NCI-H2196 (cell line): ENCODE measurements around the gene KIAA0753.

Experiments
- DNase-seq: peaks from one replicate; lab custom pipeline; 2025; ENCODE audit not compliant: unreplicated experiment; lab: John Stamatoyannopoulos, UW

Gene KIAA0753

DNA sequence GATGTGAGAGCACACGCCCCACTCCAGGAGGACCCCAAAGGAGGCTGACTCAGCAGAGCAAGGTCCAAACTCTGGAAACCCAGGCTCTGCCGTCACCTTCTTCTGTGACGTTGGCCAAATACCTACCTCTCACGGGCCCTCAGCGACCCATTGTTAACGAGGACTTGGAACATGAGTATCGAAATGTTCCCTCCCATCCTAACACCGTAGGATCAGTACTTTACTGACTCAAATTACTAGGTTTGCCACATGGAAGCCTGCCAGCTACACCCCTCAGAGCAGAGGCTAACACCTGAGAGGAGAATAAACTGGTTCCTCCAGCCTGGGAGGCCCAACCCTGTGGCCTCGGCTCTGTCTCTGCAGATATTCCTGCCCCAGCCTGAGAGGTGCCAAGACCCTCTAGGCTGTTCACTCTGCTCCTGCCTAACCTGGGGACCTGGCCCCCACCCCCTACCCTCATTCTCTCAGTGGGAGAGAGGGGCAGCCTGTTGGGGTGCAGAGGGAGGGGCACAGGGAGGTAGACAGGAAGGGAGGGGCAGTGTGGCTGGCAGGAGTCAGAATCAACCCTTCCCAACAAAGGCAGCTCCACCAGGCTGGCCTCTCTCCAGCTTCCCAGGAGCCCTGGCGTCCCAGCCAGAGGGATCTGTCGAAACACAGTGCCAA, 88.5 kb downstream of the KIAA0753 start:
- peak; percentile 48 for DNase-seq

DNA sequence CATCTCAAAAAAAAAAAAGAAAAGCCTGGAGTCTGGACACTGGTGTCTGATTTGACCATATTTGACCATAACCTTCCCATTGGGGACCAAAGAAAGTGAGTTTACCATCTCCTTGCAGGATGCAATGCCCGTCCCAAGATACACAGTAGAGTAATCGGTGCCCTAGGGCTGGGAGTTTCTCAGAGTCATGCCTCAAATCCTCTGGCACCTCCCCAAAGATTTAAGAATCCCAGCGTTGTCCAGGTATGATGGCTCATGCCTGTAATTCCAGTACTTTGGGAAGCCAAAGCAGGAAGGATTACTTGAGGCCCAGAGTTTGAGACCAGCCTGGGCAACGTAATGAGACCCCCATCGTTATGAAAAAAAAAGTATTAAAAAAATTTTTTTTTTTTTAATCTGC, 89.2 kb downstream of the KIAA0753 start:
- no peak for DNase-seq

DNA sequence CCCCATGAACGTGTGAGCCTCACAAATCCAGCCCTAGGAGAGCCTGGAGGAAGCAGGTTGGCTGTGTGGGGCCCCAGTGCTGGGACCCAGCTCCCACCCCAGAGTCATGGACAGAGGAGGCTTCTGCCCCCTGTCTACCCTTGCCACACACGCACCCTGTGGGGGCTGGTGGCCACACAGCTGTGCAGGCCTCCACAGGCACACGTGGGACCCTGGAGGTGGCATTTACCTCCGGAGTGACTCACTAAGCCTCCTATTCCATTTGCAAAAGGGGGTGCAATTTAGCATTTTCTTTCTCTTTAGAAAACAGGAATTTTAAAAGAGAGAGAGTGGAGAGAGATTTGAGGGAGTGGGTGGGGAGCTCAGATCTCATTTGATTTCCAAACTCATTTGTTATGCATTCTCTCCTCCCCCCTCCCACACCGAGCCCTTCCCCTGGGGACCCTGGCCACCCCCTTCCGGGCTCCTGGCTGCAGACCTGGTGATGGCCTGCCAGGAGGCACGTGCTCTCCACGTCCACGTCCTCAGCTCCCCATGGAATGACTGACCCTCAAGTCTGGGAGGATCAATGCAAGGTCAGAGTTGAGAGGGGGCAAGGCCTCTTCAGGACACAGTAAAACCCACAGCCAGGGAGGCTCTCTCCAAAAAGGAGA, 91.0 kb downstream of the KIAA0753 start:
- no peak for DNase-seq

DNA sequence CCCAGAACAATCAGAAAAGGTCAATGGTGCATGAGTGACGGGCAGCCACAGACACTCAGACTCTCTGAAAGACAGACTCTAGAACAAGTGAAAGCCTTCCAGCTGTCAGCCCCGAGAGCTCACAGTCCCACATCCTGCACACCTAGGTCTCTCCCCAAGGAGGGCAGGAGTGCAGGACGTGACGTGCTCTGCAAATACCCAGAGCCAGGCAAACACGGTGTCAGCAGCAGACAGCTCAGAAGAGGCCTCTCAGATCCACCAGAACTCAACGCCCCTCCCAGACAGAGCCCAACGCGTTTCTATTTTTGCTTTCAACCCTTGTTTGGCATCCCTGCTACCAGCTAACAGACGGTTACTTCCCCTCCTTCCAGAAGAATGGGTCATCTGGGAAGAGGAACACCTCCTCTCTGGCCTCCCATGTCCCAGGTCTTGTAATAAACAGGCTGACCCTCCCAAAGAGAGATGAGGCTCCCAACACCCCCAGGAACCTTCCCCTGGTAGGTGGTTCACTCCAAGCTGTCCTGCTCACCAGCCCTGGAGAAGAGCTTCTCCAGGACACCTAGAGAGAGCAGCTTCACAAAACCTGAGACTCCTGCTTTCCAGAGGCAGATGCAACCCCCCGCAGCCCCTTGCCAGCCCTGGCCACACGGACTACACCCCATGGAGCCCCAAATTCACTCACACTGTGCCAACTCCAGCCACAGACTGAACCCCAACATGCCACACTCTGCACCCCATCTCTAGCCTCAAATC, 91.8 kb downstream of the KIAA0753 start:
- DNase-seq: no peak

DNA sequence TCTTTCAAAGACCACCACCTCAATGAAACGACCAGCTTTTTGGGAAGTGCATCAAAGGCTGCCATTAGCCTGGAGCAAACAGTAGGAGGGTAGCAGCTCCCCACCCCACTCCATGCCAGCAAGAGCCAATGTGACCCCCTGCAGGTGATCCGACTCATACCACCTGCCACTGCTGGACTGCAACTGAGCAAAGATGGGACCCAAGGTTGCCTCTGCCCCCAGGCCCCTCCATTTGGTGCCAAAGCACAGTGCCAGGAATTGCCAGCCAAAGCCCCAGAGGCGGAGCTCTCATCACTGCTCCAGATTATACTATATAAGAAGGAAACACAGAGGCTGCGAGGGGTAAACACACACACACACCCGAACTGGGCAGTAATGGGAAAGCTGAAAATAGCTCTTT, 92.5 kb downstream of the KIAA0753 start:
- DNase-seq: no peak

DNA sequence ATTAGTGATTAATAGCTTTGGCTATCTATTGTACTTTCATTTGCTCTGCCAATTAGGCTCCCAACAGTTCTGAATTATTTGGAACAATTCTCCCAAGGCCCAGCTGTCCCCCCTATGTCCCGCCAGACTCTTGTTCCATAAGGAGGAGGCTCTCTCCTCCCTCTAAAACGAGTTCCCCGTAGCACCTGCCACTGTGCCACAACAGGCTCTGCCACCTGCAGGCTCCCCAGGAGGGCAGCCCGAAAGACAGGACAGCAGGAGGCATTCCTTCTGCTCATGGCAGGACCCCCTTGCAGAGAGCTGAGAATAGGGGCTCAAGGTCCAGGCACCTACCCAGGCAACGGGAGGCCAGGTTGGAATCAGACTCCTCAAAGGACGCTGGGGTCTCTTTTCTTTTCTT, 93.2 kb downstream of the KIAA0753 start:
- DNase-seq: no peak

DNA sequence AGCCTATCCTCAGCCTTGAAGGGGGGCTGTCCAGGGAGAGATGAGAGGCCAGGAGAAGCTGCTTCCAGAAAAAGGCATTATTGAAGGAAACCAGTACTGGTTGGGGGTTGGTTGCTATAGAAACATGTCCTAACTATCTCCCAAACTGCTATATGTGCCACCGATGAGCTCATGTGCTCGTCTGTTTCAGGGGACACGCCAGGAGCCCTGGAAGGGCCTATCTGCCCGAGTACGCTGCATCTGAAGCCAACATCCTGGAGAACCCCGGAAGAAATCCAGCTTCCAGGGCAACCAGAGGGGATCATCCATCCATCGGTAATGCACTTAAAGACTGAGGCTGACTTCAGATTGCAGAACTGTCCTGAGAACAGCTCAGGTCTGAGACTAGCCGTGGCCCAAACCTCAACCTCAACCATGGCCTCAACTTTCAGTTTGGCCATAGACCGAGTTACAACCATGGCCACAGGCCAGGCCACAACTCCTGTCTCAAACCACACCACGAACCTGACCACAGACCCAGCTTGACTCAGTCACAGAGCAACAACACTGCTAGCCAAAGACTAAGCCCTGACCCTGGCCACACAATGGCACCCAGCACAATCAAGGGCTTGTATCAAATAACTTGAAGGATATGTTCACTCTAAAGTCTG, 94.3 kb downstream of the KIAA0753 start:
- no peak for DNase-seq

DNA sequence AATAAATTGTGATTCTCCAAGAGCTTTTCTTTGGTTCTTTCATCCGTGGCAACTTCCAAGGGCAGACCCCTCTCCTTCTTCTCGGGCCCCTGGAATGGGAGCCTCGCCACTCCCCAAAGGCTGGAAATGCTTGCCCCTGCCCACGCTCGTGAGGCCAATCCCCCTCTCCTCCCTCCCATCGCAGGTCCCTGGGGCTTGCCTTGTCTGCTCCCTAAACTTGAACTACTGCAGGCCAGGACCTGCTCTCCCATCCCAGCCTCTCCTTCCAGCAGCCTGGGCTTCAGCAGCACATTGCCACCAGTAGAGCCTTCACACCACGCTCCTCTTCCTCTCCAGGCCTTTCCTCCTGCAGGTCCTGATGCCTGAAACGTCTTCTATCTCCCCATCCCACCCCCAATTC, 95.2 kb downstream of the KIAA0753 start:
- DNase-seq: no peak

DNA sequence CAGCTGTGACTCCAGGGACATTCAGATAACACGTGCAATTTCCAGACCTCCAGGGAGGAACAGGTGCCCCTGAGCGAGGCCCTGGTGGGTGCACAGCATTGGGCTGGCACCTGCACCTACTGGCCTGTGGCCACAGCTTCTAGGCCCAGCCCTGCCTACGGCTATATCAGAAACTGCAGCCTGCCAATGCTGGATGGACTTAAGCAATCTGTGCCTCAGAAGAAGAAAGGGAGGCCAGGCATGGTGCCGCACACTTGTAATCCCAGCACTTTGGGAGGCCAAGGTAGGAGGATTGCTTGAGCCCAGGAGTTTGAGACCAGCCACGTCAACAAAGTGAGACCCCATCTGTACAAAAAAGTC, 96.5 kb downstream of the KIAA0753 start:
- DNase-seq: no peak

DNA sequence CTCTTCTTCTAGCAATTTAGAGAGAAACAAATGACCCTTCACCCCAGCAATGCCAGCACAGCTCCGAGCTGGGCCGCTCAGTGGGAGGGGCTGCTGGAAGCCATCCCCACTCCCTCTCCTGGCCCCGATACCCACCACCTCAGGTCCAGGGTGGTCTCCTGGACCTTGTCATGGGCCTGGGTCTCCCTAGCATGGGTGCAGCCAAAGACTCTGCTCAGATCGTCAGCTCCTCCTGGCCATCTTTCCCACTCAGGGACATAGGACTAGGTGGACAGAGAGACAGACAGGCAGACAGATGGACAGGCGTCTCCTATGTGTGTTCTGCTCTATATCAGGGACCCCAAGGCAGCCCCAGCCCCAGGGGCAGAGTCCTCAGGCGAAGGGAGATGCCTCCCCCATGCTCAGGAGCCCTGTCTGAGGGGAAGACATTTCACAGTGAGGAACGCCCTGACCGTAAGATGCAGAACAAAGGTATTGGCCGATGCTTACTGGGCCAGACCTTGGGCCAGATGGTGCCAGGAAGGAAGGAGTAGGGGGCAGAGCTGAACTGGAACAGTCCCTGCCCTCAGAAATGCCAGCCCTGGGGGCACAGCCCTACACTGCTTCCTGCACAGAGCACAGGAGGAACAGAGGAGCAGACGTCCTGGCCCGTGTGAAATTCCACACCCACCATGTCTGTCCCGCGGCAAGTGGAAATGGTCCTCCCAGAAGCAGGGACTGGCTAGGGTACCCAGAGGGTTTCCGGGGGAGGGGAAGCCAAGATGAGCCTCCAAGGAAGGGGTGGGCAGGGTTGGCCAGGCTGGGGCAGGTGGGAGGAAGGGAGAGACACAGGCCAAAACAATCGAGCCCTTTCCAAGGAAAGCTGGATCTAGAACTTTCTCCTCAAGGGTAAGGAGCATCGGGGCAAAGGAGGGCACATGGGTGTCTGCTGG, 97.2 kb downstream of the KIAA0753 start:
- no peak for DNase-seq

DNA sequence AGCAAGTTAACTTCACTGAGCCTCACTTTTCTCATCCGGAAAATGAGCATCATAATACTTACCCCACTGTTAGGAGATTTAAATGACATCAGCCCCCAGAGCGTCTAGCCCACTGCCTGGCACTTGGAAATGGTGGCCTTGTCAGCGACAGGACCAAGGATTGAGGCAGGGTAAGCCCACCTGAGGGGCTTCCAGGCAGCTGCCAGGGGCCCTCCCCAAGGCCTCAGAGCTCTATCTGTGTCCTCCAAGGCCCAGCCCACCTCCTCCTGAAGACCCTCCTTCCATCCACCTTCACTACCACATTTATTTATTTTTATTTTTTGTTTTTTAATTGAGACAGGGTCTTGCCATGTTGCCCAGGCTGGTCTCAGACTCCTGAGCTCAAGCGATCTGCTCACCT, 97.9 kb downstream of the KIAA0753 start:
- no peak for DNase-seq

DNA sequence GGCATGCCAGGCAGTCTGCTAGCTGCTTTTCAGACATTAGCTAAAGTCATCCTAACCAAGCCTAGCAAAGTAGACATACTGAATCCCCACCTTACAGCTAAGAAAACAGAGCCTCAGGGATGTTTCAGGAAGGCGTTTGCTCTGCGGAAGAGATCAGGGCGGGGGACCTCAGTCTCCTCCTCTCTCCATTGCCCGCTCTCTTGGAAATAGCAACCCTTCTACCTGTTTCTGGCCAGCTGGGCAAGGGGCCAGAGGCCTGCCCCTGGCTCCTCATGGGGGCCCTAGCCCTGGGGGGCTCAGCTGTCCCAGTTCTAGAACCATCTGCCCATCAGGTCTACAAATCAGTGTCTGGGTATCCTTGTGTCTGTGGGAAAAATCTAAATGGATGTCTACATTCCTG, 98.6 kb downstream of the KIAA0753 start:
- no peak for DNase-seq

DNA sequence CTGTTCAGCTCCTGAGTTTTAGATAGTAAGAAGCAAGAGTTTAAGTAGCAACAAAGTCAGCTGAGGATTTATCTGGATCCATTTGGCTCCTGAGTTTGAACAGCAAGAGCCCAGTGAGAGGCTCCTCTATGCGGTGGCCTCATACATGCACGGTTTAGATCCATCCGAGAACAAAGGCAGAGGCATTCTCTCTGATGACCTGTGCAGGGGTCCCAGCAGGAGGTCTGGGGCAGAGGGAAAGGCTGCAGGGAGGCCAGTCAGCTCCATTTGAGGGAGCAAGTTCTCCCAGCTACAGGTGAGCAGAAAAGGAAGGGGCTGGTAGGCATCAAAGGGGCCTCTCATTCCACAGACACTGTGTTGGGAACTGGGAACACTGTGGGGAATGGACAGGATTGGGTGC, 100.6 kb downstream of the KIAA0753 start:
- DNase-seq: no peak

DNA sequence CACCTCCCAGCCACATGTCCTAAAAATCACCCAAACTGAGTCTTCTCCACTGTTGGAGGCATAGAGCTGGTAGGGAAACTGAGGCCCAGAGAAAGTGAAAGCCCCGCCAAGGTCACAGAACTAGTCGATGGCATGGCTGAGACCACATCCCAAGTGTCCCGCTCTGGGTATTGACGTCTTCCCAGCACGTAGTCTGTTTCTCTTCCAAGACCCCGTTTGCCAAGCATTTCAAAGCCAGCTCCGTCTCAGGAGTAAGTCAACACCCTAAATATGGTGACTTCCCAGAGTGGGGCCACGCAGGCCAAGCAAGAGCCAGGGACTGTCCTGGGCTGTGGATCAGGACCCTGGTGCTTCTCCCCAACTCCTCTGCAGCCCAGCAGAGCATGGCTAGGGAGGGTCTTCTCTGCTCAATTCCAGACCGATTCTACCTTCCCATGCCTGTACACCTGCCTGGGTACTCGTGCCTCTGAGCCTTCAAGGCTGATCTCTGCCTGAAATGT, 103.9 kb downstream of the KIAA0753 start:
- no peak for DNase-seq

DNA sequence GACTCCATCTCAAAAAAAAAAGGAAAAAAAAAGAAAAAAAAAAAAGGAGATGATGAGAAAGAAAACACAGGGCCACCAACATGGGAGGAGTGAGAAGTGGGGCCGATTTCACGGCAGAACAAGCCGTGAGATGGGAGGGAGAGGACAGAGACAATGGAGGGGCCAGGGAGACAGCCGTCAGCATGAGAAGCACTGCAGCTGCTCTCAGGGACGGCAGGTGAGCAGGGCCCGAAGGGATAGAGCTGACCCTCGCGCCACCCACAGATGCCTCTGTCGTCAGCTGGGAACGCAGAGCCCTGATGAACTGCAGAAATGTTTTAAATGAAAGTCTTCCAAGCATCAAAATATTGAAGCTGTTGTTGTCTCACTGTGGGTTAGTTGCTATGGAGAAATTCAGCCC, 104.5 kb downstream of the KIAA0753 start:
- DNase-seq: no peak

DNA sequence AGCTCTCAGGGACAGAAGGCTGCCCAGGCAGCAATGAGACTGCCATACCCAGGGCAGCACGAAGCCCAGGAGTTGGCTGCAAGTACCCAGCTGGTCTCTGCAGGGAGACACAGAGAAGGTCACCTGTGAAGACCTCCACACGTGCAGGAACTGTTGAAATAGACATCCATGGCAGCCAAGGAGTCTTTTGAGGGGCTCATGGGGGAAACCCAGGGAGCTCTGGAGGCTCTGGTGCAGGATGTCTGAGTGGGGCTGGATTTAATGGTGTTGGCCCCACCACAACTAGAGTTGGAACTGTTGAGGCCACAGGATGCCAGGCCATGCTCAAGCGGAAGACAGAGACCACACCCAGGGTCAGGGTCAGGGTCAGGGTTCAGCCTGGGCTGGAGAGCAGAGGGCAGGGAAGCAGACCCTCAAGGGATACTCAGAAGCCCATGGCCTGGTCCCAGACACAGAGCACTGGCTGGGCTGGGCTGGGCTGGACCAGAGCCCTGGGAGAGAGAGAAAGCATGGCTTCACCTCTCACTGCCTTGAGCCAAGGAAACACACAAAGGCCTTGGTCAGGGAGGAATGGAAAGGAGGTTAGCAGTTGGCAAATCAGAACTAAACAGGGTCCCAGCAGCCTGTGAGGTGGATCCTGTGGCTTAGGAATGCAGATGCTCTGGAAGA, 105.5 kb downstream of the KIAA0753 start:
- DNase-seq: no peak

DNA sequence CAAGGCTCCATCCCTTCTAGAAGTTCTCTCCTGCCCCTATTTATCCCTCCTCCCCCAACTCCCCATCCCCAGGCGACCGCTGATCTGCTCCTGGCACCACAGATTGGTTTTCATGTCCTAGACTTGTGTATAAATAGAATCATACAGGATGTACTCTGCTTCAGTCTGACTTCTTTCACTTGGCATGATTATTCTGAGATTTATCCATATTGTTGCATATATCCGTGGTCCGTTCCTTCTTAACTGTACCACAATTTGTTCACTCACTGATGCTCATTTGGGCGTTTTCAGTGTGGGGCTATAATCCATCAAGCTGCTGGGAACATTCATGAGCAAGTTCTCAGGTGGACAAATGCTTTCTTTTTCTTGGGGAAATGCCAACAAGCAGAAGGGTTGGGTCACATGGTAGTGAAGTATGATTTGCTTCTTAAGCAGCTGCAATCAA, 108.0 kb downstream of the KIAA0753 start:
- DNase-seq: no peak

DNA sequence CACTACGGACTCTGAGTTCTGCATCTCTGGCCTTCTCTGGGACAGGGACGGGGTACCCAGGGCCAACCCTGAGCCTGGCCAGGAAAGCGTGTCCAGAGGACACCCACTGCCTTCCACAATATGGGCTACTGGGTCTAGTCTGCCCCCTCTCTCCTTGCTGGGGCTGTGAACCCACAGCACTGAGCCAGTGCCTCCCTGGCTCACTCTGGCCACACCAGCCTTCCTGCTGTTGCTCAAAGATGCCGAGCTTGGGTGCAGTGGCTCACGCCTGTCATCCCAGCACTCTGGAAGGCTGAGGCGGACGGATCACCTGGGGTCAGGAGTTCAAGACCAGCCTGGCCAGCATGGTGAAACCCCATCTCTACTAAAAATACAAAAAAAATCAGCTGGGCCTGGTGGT, 108.9 kb downstream of the KIAA0753 start:
- DNase-seq: no peak

DNA sequence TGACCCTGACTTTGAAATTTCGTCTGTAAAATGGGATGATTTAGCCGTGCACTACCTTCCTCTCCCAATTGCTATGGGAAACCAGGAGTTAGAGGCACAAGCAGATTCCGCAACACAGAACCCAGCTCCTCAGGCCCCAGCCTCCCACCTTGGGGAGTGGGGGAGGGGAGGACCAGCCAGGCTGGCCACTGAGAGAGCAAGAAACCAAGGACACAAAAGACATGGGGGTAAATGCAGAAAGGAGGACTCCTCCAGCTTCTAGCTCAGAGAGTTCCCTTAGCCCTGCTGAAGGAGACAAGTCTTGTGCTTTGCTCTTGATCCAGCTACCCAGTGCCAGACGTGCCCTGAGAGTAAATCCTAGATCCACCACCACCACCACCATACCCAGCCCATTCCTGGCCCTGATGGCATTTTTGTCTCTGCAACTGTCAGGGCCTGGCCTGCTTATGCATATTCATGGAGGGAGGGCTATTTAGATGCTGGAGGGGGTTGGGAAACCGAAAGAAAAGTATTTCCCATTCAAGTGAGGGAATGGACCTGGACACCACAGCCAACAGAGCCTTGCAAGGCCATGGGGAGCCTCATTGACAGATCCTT, 110.1 kb downstream of the KIAA0753 start:
- no peak for DNase-seq

DNA sequence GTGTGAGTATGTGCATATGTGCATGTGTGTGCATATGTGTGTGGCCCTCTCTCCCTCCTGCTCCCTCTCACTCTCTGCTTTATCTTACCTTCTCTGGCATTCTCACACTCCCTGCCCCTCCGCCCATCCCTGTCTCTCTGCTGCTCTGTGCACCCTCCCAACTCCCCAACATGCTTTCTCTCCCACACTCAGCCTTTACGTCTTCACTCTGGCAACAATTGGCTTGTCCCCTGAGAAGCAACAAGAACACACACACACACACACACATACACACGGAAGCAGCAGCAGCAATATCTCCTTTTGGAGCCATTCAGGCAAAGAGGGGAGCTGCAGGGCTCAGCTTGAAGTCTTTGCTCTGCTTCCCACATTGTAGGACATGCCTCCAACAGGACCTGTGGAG, 112.0 kb downstream of the KIAA0753 start:
- DNase-seq: no peak
